GM19238 (cell line): ENCODE data around the gene HDDC2.

Source experiments
- DNase-seq: peaks from one replicate; pipeline ENCODE4 v3.0.0; 2011; ENCODE audit warnings: low spot score; ENCODE audit not compliant: insufficient read length

The HDDC2 gene

DNA sequence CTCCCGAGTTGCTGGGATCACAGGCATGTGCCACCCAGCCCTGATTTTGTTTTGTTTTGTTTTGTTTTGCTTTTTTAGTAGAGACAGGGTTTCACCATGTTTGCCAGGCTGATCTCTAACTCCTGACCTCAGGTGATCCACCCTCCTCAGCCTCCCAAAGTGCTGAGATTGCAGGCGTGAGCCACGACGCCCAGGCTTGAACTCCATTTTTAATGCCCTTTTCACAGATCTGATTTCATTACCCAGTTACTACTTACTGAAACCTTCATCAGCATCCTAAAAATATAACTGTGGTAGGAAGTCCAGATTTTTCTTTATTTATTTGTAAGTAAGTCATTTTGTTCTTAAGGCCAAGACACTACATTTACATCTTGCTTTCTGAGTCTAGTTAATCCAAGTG is 64.0 kb downstream of the HDDC2 start:
- DNase-seq: no peak

DNA sequence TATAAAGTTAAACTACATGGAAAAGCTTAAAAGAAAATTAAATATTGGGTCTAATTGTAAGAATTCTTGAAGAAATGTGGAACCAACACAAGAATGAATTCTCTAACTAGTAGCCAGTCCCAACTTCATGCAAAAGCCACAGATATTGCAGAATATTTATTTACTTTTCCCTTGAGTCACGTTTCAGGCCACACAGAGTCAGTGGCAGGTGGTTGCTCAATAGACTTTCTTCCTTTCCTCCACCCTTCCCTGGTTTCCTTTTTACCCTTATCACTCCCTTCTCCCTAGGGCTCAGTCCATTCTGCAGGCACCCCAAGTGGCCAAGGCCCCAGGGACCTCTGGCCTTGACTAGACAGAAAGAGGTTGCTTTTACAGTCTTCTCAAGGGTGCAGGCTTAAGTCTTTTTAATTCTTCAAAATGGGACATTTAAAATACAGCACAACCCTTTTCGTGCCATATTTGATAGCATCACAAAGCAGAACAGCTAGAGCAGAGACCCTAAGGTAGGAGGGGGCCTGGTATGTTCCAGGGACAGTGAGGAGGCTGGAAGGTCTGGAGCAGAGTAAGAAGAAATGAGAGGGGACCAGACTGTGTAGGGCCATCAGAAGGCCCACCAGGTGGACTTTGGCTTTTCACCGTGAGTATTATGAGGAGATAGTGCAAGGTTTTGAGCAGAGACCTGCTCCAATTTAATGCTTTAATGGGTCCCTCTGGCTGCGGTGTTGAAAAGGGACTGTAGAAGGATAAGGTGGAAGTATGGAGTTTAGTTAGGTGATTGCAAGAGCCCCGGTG is 65.0 kb downstream of the HDDC2 start:
- DNase-seq: no peak

DNA sequence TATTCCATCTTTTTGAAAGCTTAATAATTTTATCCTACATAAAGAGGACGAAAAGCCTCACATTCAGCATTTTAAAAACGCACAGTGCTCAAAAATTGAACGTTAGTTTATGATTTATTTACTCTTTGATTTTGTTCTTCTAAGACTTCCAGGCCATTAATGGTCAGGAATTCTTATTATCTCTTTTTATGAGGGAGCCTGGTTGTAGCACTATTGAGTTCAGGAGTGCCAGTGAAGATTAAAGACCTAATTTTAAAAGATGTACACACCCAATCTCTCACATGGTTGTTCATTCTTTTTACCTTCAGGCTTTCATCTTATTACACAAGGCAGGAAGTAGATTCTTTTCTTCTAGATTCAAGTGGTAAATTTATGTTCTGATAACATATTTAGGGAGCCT is 68.6 kb downstream of the HDDC2 start:
- no peak for DNase-seq

DNA sequence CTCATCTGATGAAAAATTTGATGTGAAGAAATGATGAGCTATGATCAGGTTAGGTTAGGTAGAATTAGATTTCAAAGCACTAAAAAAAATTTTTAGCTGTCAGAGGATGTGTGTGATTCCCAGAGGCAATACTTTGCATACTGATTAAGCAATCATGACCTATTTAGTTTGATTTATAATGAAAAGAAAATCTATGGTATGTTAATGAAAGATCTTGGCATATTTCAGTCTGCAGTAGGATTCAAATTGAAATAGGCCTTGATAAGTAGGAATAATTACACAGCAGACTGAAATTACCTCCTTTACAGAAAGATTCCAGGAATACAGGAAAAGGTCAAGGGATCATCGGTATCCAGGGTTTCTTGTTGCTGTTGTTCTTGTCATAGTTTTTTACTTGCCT is 69.3 kb downstream of the HDDC2 start:
- DNase-seq: no peak

DNA sequence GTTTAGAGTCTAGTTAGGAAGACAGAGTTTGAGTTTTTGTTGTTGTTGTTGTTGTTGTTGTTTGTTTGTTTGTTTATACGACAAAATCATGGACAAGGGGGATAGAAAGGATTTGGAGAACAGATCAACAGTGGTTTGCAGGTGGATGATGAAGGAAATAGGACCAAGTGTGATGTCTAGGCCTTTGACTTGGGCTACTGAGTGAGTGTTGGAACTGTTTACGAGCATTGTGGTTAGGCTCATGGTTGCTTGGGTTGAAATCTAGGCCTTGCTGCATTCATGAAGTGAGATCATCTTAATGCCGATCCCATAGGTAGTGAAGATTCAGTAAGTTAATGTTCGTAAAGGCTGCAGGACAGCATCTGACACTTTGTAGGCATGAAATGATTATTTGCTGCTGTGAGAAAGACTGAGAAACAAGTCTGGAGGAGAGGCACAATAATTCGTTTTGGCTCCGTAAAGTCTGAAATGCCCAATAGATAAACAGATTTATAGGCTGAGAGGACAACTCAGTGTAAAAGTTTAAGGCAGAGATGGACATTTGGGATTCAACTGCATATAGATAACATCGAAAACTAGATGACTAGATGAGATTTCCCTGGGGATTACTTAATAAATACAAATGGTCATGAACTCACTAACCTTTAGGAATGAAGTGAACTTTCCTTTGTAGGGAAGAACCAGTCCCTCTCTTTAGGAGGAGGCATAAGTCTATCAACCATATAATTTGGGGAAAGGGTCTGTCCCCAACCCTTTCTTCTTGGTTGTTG is 70.0 kb downstream of the HDDC2 start:
- DNase-seq: no peak

DNA sequence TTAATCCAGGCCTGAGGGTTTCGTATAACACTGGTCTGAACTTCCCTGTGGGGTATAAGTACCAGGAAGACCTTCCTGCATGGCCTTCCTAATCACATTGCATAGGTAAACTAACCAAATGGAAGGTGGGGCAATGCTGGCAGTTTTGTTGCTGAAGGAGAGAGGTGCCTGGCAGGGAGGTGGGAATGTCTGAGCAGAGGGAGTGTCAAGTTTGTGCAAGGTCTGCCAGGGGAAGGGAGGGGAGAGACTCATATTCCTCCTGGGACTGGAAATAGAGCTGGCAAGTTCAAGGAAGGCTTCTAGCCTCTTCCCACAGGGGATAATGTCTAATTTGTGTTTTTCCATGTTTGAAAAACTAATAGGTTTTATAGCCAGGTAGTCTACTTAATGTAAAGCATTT is 70.6 kb downstream of the HDDC2 start:
- no peak for DNase-seq

DNA sequence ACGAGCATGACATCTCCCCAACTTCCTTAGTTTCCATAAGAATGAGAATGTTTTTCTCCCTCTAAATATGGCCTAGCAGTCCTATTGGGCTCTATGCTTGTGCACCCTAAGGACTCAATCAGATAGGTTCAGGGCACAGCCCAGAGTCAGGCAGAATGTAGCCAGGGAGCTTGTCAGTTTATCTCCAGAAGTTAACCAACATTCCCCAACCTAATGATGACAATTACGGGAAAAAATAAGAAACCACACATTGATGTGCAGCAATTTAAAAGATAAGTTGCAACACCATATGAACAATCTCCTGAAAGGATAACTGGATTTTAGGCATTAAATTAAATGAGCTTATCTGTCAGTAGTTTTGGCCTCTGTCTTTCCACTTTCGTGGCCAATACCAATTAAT is 71.1 kb downstream of the HDDC2 start:
- DNase-seq: no peak

DNA sequence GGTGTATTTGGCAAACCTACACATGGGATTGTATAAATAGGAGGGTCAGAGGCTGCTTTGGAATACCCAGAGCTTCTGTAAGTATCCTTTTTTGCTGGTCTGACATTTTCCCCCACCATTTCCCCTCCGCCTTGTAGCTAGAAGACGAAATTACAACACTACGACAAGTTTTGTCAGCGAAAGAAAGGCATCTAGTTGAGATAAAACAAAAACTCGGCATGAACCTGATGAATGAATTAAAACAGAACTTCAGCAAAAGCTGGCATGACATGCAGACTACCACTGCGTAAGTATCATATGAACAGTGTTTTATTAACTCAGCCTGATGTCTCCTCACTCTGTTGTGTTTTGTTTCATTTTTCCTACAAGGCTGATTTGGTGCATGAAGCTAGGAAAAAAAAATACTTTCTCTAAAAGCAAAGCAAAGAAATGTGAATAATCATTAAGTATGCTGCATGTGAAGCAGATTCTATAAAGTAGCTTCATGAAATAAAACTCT is 72.7 kb downstream of the HDDC2 start:
- DNase-seq: no peak

DNA sequence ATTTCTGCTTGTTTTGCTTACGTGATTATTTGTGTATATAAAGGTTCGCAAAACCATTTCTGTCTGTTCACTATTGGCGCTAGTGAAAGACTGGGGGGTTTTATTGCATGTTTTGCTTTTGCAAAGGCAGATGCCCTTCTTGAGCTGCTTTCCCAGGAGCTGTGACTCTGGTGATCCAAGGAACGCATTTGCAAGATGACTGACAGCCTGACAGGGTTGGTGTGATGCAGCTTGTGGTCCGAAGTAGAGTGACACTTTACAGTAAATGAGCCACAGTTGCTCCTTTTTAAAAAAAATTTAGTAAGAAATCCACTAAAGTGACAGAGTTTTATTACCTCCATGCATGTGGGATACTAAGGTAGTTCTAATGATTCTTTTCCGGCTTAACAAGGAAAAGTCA is 74.5 kb downstream of the HDDC2 start:
- DNase-seq: no peak
